Measurements from ENCODE around the gene MAPKBP1. TPM values are rescaled to one million over a fixed set of nuclear protein-coding genes. Genes with fewer than 3 reads are reported as not detected.

Gene MAPKBP1
- total RNA-seq, 2 experiments from 2014 or later = 14.5 to 17.4 TPM

DNA sequence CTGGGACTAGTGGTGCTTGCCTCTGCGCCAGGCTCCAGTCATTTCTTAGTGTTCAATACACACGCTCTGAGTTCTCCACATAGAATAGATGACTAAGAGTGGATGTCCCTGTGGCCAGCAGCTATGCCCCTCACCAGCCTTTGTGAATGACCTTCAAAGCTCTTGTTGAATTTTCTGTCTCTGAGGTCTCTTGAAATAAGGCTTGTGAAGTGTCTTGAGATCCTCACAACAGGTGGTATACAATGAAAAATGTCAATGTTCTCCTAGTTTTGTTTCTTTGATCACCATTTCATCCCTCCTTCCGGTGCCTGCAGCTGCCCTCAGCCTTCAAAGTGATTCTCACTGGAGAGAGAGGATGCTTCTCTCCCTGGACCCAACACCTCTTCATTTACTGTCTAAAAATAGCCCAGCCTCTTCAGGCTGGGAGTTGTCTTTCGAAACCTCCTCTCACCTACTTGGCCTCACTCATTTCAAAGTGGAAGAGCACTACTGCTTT lies 5.4 kb downstream of the MAPKBP1 start:
- no peak for TF ChIP-seq EZH2phosphoT487 (IDR thresholded peaks at IDR 0.05; ENCODE audit: borderline replicate concordance, low read depth, low read length)
- TF ChIP-seq, protein P1, sequence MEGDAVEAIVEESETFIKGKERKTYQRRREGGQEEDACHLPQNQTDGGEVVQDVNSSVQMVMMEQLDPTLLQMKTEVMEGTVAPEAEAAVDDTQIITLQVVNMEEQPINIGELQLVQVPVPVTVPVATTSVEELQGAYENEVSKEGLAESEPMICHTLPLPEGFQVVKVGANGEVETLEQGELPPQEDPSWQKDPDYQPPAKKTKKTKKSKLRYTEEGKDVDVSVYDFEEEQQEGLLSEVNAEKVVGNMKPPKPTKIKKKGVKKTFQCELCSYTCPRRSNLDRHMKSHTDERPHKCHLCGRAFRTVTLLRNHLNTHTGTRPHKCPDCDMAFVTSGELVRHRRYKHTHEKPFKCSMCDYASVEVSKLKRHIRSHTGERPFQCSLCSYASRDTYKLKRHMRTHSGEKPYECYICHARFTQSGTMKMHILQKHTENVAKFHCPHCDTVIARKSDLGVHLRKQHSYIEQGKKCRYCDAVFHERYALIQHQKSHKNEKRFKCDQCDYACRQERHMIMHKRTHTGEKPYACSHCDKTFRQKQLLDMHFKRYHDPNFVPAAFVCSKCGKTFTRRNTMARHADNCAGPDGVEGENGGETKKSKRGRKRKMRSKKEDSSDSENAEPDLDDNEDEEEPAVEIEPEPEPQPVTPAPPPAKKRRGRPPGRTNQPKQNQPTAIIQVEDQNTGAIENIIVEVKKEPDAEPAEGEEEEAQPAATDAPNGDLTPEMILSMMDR (conservative IDR thresholded peaks at IDR 0.05; ENCODE audit: low read length) = no peak
- peak overlapping the region; percentile 53 for H3K4me2 ChIP-seq (ENCODE audit: low read length)
- no peaks in the 10 kb centered on the region for H4K20me1 ChIP-seq (ENCODE audit: insufficient read depth, low read length)
- H3K4me1 ChIP-seq (ENCODE audit: insufficient read depth, low read length, poor library complexity, severe bottlenecking) = peaks cover 82% of the 10 kb centered on the region
- no TSS peak for BruUV-seq (replicated peaks)
- H3K36me3 ChIP-seq (ENCODE audit: insufficient read depth, low read length) = peaks cover 4% of the 10 kb centered on the region; the same call in 1 of the 2 replicates
- no peaks in the 10 kb centered on the region for H3K9me3 ChIP-seq (ENCODE audit: low read length)
- H3K27ac ChIP-seq (ENCODE audit: low read depth, low read length, poor library complexity, severe bottlenecking) = peak overlapping the region; percentile 53
- peak overlapping the region; percentile 4 for H3K4me3 ChIP-seq (ENCODE audit: low read depth, low read length, poor library complexity, severe bottlenecking)
- ChIA-PET POLR2A (interaction anchor here (1.5 kb wide), 1 partner anchor 9 kb away, joined by 7 read pairs; no protein-coding TSS in a partner anchor), CTCF (ENCODE audit: unreplicated experiment) (no interaction called here)
- H3K79me2 ChIP-seq (ENCODE audit: insufficient read depth, low read depth, low read length) = peaks cover 9% of the 10 kb centered on the region; the same call in 1 of the 2 replicates
- intact Hi-C loops (cut with micrococcal nuclease; ENCODE audit: unreplicated experiment) = no loop called here
- no peaks in the 10 kb centered on the region for H3K9me2 ChIP-seq (ENCODE audit: insufficient read depth, low read length)
- H2AFZ ChIP-seq (ENCODE audit: low read length) = no peak overlapping the region; the same call in 1 of the 2 replicates
- DNase-seq (ENCODE audit: low spot score) = peak; percentile 24

DNA sequence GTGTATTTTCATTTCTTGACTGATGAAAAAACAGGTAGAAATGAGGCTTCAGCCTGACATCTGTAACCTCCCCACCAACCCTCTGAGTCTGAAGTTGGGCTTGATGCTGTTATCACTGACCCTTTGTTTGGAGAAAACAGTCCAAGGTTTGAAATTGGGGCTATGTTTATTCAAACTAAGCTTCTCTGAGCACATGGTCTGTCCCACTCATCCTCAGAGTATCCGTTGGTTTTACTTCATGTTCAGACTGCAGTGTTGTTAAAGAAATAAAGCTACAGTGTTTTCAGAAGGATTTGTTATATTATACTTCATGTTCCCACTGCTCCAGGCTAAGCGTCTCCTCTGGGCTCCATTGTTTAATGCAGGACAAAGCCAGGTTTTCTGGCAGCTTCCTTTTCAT lies 6.0 kb downstream of the MAPKBP1 start:
- BruUV-seq (replicated peaks) = no TSS peak
- Histone ChIP-seq H3K9me2 (ENCODE audit: insufficient read depth, low read length) (no peaks in the 10 kb centered on the region), H3K79me2 (ENCODE audit: insufficient read depth, low read depth, low read length) (peaks cover 13% of the 10 kb centered on the region; the same call in 1 of the 2 replicates), H3K9me3 (ENCODE audit: low read length) (no peaks in the 10 kb centered on the region), H3K4me2 (ENCODE audit: low read length) (peak overlapping the region; percentile 53), H3K36me3 (ENCODE audit: insufficient read depth, low read length) (peaks cover 4% of the 10 kb centered on the region; the same call in 1 of the 2 replicates), H3K27ac (ENCODE audit: low read depth, low read length, poor library complexity, severe bottlenecking) (peak overlapping the region; percentile 53), H3K4me3 (ENCODE audit: low read depth, low read length, poor library complexity, severe bottlenecking) (peak overlapping the region; percentile 4), H3K4me1 (ENCODE audit: insufficient read depth, low read length, poor library complexity, severe bottlenecking) (peaks cover 78% of the 10 kb centered on the region), H4K20me1 (ENCODE audit: insufficient read depth, low read length) (no peaks in the 10 kb centered on the region), H2AFZ (ENCODE audit: low read length) (peak overlapping the region; percentile 30; the same call in 1 of the 2 replicates)
- TF ChIP-seq, protein P1 (conservative IDR thresholded peaks at IDR 0.05; ENCODE audit: low read length) = no peak
- TF ChIP-seq EZH2phosphoT487 (IDR thresholded peaks at IDR 0.05; ENCODE audit: borderline replicate concordance, low read depth, low read length) = no peak
- ChIA-PET CTCF (ENCODE audit: unreplicated experiment) (no interaction called here), POLR2A (interaction anchor here (1.5 kb wide), 1 partner anchor 9 kb away, joined by 7 read pairs; no protein-coding TSS in a partner anchor)
- intact Hi-C loops (cut with micrococcal nuclease; ENCODE audit: unreplicated experiment) = no loop called here
- no peak for DNase-seq (ENCODE audit: low spot score)

DNA sequence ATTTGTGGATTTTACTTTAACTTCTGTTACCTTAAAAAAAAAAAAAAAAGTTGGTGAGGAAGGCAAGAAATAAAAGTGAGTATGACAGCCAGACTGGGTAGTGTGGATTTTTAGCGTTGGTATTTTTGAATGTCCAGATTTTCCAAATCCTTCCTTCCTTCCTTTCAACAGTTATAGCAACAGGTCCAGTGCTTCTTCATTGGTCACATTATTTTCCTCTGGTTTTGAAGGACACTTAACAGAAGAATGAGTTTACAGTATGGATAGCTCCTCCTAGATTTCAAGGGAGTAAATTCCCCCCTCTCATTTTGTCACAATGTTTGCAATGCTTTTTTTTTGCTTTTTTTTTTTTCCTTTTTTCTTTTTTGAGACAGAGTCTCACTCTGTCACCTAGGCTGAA lies 6.4 kb downstream of the MAPKBP1 start:
- peaks cover 9% of the 10 kb centered on the region; the same call in 1 of the 2 replicates for H3K79me2 ChIP-seq (ENCODE audit: insufficient read depth, low read depth, low read length)
- H3K27ac ChIP-seq (ENCODE audit: low read depth, low read length, poor library complexity, severe bottlenecking) = peak overlapping the region; percentile 53
- peak overlapping the region; percentile 30; the same call in 1 of the 2 replicates for H2AFZ ChIP-seq (ENCODE audit: low read length)
- peaks cover 4% of the 10 kb centered on the region; the same call in 1 of the 2 replicates for H3K36me3 ChIP-seq (ENCODE audit: insufficient read depth, low read length)
- peaks cover 73% of the 10 kb centered on the region for H3K4me1 ChIP-seq (ENCODE audit: insufficient read depth, low read length, poor library complexity, severe bottlenecking)
- ChIA-PET POLR2A (interaction anchor here (1.5 kb wide), 1 partner anchor 8 kb away, joined by 7 read pairs; no protein-coding TSS in a partner anchor), CTCF (ENCODE audit: unreplicated experiment) (no interaction called here)
- no TSS peak for BruUV-seq (replicated peaks)
- TF ChIP-seq EZH2phosphoT487 (IDR thresholded peaks at IDR 0.05; ENCODE audit: borderline replicate concordance, low read depth, low read length) = no peak
- TF ChIP-seq, protein P1 (conservative IDR thresholded peaks at IDR 0.05; ENCODE audit: low read length) = no peak
- no peaks in the 10 kb centered on the region for H3K9me3 ChIP-seq (ENCODE audit: low read length)
- peak overlapping the region; percentile 53 for H3K4me2 ChIP-seq (ENCODE audit: low read length)
- H3K4me3 ChIP-seq (ENCODE audit: low read depth, low read length, poor library complexity, severe bottlenecking) = no peak overlapping the region
- no peaks in the 10 kb centered on the region for H4K20me1 ChIP-seq (ENCODE audit: insufficient read depth, low read length)
- H3K9me2 ChIP-seq (ENCODE audit: insufficient read depth, low read length) = no peaks in the 10 kb centered on the region
- DNase-seq (ENCODE audit: low spot score) = no peak
- intact Hi-C loops (cut with micrococcal nuclease; ENCODE audit: unreplicated experiment) = no loop called here
